Hematopoietic multipotent progenitor cell treated with erythropoietin and hydrocortisone succinate and interleukin-3 and kit ligand, for 4 days (in vitro differentiated cells): ENCODE results near the gene TMEM132A.
"Not testable (repeated sequence)": the region's sequence is repeated elsewhere in the genome, so short reads cannot be mapped to it uniquely, and the experiment has no call there.

Experiments
- DNase-seq: peaks from one replicate; pipeline ENCODE4 v3.0.0-alpha.2; 2015

Gene TMEM132A

DNA sequence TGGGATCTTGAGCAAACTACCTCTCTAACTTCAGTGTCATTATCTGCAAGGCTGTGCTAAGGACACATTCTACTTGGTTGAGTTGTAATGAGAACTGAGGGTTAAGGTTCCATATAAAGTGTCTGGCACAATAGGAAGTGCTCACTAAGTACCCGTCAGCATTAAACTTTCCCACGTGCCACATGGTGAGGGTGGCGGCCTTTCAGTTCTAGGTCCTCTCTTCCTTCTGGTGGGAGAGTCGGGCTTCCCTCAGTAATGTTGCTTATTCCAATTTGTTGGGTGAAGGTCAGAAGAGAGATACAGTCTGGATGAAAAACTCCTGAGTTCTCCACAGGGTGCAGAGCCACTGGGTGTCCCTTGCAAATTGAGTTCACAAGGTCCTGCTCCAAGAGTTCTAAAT is 42.6 kb downstream of the TMEM132A start:
- DNase-seq: no peak

DNA sequence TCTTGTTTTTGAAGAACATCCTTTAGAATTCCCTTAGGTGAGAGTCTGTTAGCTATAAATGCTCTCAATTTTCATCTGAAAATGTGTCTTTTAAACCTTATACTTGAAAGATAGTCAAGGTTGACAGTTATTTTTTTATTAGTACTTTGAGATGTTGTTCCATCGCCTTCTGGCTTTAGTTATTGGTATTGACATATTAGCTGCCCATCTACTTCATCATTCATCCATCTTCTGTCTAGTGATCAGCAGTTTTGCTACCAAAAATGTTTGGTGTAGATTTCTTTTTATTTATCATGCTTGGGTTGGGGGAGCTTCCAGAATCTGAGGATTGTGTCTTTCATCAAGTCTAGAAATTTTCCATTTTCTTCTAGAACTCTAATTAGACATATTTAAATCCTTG is 44.0 kb downstream of the TMEM132A start:
- no peak for DNase-seq

DNA sequence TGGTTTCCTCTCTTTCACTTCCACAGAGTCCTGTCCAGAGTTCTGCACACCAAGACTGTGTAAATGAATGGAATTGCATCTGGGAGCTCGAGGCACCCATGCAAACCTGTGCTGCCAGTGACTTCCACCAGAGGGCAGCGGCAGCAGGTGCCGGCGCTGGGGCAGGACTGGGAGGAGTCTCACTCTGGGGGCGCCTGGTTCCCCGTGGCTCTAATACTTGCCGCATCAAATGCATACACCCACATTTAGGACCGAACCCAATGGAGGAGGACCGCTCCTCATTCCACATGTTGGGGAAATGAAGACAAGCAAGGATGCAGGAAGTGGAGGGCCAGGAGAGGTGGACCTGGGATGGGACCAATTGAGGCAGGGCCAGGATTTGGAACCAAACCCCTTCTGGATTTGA is 46.1 kb downstream of the TMEM132A start:
- DNase-seq: peak; percentile 78

DNA sequence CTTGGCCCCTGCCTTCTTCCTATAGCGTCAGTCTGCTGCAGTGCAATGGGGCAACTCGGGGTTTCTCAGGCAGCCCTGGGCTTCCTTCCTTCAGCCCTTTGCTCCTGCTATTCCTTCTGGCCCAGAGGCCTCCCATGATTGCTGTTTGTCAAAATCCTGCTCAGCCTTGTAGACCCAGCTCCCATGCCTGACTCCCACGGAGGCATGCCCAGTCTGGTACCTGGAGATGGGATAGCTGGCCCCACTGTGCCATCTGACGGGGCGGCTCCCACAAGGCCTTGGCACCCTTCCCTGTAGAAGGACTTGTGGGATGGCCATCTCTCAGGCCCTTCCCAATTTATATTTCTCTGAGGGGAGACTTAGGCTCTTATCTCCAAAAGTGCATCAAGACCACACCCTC is 46.6 kb downstream of the TMEM132A start:
- no peak for DNase-seq

DNA sequence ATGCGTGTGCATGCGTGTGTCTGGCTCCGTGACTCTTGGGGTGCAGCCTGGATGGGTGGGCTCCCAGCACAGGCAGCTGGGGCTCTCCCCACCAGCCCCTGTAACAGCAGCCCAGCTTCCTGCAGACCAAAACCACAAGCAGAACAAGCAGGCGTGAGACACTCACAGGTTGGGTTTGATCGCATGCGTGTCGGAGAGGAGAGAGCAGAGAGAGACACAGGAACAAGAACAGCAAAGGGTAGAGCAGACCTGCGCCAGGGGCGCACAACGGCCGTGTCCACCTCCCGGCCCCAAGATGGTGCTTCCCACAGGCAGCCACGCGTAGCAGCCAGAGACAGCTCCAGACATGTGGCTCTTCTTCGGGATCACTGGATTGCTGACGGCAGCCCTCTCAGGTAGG is 47.3 kb downstream of the TMEM132A start, which contains the start of gene CD6:
CD6 (plus strand) TSS at position 161 of the 400 bp plus-strand sequence; CDS start at position 347, 186 bp downstream.
- peak; percentile 55 for DNase-seq

DNA sequence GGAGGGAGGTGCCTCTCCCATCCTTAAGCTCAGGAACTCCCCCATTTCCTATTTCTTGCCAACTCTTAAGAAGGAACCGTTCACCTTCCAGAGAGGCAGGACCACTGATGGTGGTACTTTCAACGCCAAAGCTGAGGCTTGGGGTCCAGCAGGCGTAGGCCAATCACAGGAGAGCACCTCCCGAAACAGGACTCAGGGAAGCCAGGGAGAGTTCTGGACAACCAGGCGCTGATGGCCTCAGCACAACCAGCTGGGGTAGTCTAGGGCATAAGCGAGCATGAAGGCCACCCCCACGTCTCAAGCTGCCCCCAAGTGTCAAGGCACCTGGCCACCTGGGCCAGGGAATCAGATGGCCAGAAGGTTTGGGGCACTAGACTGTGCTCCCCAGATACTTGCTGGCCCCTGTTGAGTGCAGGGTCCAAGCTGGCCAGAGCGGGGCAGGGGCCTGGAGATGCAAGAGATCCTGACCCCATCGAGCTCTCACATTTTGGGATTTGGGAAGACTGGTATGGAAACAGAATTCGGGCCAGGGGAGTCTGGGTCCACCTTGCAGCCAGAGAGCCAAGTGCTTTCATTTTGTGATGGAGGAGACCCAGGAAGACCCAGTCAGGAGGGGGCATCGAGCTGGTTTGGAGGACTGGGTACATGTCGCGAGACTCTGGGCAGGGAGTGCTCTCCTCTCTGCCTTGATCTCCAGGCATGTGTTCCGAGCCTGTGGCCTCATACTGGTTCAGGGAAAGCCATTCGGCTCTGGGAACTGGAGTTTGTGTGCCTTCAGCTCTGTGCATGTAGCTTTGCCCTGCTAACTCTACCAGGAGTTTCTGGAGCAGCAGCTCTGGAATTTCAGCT is 48.1 kb downstream of the TMEM132A start:
- DNase-seq: no peak

DNA sequence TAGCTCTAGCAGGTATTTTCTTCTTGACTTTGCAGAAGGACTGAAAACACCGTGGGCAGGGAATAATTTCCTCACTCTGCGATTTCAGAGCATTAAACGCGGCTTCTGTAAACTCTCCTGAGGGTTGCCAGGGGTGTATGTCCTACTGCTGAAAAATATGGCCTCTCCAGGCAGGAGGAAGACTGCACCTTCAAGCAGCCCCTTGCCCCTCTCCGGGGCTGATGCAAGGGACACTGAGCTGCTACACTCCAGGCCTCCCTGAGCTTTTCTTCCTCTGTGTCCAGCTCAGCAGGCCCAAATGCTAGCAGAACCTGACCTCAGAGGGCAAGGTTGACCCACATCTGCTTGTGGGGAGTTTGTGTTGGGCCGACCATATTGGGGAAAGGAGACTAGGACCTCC is 49.4 kb downstream of the TMEM132A start:
- DNase-seq: no peak

DNA sequence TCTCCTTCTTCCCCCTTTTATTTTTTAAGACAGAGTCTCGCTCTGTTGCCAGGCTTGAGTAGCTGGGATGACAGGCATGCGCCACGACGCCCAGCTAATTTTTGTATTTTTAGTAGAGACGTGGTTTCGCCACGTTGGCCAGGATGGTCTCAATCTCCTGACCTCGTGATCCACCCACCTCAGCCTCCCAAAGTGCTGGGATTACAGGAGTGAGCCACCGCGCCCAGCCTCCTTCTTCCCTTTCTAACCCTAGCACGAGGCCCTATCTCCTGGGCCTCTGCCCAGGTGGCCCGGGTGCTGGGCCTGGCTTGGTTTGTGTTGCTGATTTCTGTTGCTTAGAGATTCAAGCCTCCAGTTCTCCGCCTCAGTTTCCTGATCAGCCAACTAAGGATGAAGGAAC is 50.1 kb downstream of the TMEM132A start:
- DNase-seq: not testable (repeated sequence)

DNA sequence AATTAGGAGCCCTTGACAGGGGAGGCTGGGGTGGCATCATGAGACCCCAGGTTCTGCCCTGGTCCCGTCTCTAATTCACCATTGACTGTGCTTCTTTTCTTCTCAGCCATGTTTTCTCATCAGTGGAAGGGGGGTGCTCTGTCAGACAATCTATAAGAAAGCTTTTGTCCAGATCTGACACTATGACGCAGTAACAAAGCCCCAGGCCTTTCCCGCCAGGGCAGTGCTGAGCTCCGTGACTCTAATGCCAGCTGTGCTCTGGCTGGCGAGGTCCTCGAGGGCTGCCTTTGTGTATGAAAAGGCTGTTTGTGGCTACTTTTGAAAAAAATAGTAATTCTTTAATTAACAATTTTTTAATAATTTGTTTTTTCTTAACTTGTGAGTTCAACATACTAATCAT is 50.5 kb downstream of the TMEM132A start:
- no peak for DNase-seq

DNA sequence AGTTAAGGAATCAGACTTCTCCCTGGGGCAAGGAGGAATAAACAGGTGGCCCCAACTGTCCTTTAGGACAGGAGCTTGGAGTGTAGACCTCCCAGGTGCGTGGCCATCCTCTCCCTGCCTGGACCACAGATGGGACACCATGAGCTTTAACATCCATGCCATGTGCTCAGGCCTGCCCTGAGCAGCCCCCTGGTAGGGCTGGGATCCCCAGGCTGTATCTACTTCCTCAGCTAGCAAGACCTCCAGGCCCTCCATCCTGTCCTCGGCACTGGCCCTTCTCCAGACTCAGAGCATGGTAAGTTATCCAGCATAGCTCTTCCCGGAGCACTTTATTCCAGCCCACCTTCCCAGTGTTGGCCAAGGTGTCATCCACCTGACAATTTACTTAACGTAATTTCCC is 53.0 kb downstream of the TMEM132A start:
- no peak for DNase-seq

DNA sequence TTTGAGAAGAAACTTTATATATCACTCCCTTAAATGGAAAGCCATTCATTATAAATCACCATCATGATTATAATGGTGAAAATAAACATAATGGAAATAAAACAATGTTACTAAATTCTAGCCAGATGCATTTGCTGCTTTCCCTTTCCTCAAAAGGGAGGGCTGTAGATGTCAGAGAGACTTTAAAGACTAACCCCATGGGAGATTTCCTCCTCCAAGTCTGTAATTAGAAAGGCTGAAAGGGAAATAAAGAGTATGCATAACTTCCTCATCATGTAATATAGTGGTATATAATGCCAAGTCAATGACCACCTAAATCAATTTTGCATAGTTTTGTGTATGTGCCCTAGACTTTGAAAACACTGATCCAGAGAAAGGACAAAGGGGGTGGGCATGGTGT is 53.6 kb downstream of the TMEM132A start:
- DNase-seq: no peak

DNA sequence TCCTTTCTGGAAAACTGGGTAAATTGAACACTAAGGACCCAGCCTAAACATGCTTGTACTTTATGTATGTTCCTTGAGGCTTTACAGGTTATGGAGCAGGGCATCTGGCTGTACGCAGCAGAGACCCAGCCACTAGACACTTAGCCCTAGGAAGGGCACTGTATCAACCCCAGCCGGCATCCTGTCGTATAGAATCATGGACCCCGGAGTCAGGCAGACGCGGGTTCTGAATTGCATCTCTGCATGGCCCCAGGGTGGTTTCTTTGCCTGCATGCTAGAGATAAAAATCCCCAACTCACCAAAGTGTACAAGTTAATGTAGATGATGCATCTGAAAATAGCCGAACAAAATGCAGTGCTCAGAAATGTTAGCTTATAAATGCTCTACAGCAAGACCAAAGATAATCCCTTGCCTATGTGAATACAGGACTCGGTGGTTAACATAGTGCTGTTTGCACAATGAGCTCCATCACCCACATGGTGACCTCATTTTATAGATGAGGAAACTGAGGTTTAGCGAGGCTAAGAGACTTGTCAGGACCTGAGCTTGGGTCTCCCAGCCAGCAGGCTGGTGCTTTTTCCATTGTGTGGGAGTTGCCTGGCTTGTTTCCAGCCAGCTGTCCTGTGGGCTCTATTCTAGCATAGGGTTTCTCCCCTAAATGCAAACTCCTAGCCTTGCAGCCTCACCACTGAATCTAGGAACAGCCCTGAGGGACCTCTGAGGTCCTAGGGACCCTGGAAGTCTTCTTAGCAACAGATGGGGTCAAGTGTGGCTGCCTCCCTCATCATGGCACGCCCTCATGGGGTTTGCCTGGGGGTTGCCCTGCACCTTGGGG is 54.5 kb downstream of the TMEM132A start:
- no peak for DNase-seq

DNA sequence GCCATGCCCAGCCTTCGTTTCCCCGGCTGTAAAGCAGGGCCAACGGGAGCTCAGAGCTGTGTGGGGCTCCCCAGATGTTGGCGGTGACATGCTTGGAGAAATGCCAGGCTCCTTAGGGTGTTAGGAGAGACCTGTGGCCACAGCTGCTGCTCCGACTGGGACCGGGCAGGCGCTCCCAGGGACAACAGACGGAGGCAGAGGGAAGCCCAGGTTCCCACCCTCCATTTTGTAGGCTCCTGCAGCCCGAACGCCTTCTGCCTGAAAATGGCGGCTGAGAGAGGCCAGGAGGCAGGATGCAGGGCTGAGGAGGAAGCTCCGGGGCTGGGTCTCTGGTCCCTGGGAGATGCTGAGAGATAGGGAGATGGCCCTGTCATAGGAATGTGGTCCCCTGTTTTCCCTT is 57.3 kb downstream of the TMEM132A start:
- no peak for DNase-seq

DNA sequence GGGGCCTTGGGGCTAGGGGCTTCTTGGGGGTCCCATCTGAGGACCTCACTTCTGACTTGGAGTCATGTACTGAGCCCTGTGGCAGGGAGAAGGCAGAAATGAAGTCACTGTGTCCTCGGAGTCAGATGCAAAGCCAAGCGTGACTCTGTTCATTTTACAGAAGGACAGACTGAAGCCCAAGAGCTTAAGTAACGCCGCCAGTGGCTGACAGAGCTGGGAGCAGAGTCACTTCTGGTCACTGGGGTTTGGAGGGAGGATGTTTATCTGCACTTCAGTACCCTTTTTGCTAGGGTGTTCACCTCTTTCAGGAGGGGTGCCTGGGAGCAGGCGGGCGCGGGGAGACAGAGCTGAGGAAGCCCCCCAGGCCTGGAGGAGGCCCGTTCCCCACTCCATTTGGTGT is 57.9 kb downstream of the TMEM132A start:
- DNase-seq: no peak

DNA sequence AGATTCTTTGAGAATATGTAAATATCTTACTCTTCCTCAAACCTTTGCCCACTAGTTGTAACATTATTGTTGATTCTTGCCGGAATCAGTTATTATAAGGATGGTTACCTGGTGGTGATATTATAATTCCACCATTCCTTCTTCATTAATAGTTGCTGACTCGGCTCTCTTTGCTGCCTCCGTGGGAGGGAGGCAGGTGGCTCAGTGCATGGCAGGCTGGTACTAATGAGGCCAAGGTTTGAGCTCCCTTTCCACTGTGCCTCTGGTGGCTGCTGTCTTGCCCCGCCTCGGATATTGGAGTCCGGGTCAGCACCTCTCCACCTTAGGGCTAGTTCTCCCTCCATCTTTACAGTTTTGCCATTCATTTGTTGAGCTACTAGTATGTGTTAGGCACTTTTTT is 59.9 kb downstream of the TMEM132A start:
- no peak for DNase-seq

DNA sequence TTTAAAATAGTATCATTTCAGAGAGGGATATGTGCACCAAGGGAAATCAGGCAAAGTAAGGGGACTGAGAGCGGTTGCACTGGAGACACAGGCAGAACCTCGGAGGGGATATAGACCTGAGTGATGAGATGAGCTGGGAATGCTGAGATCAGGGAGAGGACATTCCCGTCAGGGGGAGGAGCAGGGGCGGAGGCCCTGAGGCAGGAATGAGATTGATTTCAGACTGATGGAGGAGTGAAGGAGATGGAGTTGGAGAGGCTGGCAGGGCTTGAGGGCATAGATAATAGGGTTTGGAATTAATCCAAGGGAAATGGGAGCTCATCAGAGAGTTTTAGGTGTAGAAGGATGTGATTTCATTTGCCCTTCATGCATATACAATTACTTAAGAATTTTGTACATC is 60.4 kb downstream of the TMEM132A start:
- DNase-seq: no peak

DNA sequence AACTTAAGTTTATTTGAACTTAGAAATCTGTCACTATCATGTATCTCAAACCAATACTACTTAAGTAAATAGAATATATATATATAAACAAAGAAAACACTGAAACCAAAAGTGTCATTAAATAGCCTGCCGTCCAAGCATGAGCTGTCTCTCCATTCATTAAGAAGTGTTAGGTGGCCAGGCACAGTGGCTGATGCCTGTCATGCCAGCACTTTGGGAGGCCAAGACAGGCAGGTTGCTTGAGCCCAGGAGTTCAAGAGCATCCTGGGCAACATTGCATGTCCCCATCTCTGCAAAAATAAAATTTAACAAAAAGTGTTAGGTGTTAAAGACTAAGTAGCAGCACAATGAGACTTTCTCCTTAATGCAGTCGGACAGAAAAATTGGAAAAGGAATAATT is 61.2 kb downstream of the TMEM132A start:
- no peak for DNase-seq

DNA sequence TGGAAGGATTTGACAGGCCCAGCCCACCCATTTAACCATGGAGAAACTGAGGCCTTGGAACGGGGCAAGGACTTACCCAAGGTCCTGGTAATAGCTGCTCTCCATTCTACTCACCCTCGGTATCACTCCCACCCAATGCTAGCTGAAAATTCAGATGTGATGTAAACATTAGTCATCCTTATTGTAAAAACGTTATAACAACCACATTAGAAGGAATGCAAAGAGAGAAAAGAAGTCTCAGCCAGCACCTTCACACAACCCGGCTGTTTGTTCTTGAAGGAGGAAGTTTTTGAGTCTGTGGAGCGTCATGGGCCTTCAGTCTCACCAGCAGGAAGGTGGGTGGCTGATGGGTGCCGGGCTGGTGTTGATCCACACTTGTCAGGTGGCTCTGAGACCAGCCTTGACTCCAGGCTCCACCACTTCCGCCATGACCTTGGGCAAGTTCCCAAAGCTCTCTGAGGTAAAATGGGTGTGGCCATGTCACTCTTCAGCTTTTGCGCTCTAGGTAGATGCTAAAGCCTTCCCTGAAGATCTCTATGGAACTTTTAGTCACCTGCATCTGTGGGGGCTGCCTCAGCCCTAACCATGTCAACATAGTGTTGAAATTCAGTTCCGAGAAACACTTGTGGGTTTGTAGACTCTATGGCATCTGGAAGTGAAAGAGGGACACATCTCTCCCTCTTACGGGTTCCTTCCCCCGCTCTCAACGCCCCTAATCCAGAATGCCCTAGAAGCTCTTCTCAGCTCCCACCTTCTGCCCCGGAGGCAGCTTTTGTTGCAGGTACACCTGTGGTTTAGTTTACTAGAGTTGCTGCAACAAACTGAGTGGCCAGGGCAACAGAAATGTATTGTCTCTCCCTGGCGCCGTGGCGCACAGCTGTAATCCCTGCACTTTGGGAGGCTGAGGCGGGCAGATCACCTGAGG is 62.0 kb downstream of the TMEM132A start:
- no peak for DNase-seq
